NCI-H82 treated with DMSO at 0.1 percent for 48 hours (cell line): ENCODE measurements around the gene KLHL36.

Source experiments
- DNase-seq: peaks from one replicate; lab custom pipeline; 2025; ENCODE audit not compliant: unreplicated experiment; lab: John Stamatoyannopoulos, UW

The KLHL36 gene

DNA sequence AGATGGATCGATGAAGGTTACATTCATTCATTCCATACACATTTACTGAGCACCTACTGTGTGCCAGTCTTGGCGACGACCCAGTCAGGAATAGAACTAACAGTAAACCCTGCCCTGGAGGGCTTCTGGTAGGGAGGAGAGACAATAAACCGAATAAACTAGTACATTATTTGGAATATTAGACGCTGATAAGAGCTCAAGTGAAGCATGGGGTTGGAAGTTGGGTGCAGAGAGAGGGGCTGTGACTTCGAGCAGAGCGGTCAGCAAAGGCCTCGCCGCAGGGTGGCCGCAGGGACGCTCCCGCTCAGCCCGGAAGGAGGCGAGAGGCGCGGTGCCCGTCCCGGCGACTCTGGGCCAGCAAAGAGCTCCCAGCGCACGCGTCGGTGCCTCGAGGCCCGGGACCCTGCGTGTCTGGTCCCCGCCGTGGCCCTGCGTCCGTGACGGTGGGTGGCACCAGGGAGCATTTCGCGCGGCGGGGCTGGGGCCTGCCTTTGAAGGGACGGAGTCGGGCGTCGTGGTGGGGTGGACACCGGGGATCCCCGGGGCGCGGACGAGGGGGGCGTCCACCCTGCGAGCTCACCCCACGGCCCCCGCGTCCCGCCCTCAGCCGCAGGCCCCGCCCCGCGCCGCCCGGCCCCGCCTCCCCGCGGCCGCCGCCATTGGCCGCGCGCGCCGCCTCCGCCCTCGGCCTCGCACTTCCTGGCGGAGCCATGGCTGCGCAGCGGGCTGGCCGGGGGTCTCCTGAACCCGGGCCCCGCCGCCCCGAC, at the start of gene KLHL36:
KLHL36 (plus strand) TSS at position 684 of the 767 bp plus-strand sequence. CDS start 2,357 bp downstream, outside the sequence.
- no peak for DNase-seq

DNA sequence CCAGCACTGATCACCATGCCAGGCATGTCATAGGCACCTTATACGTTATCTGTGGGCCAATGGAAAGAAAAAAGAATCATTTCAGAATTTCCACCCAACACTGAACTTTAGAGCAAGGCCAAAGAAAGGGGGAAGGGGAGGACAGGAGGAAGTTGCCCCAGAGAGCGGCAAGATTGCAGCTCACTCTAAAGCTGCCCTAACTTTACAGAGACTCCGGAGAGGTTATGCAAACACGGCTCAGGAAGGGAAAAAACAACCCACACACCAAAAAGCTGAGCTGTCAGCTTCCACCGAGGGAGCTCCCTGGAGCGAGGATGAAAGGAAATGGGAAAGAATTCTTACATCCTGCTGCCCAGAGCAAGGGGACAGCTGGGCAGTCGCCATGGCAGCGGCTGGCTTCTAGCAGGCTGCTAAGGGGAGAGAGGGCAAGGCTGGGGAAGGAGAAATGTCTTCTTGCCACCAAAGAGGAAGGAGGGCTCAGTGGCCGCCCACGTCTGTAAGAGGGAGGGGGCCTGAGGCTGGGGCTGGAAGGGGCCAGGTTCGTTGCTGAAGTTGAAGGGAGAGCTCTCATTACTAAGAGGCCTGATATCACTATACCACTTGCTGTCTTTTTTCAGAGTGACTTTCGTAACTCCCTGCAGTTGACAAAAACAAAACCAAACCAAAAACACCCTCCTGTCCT, 48.6 kb upstream of the KLHL36 start:
- no peak for DNase-seq

DNA sequence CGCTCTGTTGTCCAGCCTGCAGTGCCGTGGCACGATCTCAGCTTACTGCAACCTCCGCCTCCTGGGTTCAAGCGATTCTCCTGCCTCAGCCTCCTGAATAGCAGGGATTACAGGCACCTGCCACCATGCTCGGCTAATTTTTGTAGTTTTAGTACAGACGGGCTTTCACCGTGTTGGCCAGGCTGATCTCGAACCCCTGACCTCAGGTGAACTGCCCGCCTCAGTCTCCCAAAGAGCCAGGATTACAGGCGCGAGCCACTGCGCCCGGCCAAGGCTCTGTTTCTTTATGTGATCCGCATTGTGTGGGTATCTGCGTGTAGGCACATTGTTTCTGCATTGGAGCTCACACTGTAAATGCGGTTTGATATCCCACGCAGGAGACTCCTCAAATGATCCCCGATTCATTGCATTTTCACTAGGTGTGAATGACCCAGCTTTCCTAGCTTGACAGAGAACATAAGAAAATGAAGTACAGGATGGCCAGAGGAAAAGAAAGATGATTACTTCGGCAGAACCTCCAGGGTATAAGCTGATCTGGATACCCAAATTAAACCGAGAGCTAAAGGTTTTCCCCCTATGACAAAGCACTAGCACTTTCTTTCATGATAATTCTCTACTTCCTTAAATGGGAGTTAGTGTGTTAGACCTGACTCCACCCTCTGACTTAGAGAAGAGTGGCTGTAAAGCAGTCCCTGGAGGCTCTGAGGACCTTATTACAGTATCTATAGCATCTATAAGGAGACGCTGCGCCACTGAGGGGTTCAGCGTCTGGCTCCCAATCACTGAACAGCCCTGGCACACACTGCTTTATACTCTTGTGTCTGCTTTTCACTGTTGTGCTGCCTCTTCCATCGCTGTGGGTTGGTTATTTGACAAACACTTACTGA, 47.7 kb upstream of the KLHL36 start:
- no peak for DNase-seq

DNA sequence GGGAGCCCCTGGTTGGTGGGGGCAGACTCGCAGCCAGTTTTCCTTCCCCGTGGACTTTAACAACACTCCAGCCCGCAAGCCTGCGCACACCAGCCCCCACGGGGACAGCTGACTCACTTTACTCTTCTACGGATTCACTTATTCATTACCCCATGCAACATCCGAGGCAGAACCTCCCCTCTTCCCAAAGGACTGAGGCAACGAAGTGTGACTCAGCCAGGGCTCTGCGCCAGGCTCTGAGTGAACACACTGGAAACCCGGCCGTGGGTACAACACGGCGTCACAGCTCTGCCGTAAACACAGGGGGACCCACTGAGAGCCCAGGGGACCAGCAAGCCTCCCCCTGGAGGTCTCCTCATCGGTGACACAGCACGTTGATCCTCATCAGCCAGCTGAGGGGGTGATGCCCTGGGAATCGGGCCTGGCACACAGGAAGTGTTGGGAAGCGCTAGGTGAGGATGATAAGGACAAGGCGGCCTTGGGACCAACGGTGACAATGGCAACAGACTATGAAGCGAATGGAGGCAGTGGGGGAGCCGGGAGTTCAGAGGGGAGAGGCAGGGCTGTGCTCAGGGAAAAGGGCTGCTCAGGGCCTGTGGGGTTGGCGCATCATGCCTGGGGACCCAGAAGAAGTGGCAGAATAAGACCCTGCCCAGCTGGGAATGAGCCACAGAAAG, 45.0 kb upstream of the KLHL36 start:
- DNase-seq: no peak

DNA sequence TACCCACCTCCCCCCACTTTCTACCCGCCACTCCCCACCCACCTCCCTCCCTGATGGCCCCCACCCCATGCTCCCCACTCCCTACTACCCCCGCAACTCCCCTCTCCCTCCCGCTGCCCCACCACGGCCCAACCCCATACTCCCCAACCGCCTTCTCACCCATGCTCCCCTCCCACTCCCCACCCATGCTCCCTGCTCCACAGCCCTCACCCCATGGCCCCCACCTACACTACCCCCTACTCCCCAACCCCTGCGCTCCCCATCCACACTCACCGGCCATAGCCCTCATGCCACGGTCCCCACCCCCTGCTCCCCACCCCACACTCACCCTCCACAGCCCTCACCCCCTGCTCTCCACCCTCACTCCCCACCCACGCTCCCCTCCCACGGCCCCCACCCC, 44.4 kb upstream of the KLHL36 start:
- no peak for DNase-seq

DNA sequence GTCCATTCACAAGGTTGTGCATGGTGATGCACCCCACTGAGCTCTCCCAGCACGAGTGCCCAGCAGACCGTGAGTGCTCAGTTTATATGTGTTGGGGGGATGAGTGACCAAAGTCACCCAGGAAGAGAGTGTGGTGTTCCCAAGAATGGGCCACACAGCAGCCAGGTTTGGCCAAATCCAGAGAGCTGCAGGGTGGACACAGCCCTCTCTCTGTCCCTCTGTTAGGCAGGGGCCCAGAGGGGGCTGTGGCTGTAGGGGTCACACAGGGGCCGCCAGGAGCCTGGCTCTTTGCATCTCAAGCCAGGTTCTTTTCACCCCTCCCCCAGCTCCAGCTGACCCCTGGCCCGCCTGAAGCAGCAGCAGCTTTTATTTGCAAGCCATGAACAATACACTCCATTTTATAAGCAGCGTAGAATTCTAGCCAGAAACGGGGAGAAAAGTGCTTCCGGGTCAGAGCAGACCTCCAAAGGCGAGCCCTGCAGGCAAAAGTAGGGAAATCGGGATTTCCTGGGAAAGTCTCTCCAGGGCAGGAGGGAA, 43.8 kb upstream of the KLHL36 start:
- DNase-seq: no peak

DNA sequence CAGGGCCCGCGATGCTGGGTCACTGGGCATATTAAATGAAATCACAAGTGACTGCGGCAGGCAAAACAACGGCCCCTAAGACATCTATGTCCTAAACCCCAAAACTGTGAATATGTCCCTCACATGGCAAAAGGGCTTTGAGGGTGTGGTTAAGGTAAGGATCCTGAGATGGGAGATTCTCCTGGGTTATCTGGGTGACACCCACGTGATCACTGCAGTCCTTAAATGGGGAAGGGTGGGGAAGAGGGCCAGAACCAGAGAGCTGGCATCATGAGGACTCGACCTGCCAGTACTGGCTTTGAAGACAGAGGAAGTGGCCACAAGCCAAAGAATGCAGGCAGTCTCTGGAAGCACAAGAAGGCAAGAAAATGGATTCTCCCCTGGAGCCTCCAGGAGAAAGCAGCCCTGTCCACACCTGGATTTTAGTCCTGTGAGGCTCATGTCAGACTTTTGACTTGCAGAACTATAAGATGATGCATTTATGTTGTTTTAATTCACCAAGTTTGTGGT, 42.9 kb upstream of the KLHL36 start:
- DNase-seq: no peak

DNA sequence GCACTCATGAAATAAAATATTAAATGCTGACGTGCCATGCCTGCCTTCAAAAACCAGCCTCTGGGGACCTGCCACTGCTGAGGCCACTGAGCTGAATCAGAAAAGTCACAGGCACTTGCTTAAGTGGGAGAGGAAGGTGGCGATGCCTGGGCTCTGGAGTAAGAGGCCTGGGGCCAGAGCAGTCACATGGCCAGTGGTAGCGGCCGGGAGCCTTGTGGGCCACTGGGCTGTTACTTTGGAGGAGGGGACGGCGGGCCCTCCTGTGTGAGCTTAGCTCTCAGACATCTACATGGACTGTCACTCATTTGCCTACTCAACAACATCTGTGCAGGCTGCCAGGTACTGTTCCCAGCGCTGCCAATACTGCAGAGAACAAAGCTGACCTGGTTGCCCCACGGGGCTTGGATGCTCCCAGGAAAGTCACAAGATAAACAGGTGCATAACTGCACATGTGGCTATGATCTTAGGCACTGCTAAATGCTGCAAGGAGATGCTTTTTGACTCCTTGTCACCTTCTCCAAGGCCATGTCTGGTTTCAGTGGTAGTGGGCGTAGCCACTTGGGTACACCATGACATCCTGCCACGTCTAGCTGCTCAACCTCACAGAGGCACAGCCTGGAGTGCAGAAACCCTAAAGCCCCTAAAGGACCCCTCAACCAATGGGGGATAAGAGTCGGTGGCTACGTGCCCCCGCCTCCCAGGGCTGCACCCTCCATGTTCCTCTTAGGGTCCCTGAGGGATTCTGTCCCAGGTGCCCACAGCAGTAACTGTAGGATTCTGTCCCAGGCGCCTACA, 42.0 kb upstream of the KLHL36 start:
- no peak for DNase-seq

DNA sequence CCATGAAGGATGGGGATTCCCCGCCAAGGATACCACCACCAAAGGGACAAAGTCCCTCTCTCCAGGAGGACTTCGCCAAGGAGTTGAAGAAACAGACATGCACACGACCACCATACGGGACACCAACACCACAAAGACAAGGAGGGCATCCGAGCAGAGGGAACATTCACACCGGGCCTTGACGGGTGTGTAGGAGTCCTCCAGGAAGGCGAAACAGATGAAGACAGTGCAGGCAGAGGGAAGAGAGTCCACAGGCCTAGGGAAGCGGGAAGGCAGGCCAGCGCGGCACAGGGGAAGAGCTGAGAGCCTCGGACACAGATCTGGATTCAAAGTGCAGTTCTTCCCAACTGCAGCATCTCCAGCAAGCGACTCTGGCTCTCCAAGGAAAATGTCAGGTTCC, 41.2 kb upstream of the KLHL36 start:
- DNase-seq: no peak

DNA sequence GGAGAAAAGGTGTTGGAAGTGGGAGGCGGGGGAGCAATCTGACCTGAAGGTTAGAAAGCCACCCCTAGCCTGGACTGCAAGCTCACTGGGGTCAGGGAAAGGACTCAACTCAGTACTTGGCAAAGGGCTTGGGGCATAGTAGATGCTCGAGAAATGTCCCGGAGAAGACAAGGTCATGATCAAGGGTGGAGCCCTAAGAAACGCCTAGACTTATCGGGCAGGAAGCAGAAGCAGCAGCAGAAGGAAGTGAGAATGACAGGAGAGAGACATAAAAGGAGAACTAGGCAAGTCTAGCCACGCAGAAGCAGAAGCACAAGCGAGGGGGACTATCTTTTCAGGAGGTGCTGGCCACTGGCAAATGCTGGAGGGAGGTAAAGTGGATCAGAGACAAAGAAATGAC, 40.6 kb upstream of the KLHL36 start:
- DNase-seq: no peak

DNA sequence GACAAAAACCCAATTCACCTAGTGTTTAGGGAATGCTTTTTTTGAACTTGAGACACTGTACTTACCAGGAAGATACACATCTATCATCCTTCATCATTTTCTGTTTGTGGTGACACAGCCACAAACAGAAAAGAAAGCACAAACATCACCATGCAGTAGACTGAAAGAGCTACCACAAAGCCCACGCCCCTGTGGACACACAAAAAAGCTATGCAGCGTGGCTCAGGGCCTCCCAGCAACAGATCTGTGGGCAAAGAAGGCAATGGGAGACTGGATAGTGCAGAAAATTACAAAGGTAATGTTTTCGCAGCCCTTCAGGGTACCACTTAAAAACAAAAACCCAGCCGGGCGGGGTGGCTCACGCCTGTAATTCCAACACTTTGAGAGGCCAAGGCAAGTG, 40.0 kb upstream of the KLHL36 start:
- DNase-seq: no peak

DNA sequence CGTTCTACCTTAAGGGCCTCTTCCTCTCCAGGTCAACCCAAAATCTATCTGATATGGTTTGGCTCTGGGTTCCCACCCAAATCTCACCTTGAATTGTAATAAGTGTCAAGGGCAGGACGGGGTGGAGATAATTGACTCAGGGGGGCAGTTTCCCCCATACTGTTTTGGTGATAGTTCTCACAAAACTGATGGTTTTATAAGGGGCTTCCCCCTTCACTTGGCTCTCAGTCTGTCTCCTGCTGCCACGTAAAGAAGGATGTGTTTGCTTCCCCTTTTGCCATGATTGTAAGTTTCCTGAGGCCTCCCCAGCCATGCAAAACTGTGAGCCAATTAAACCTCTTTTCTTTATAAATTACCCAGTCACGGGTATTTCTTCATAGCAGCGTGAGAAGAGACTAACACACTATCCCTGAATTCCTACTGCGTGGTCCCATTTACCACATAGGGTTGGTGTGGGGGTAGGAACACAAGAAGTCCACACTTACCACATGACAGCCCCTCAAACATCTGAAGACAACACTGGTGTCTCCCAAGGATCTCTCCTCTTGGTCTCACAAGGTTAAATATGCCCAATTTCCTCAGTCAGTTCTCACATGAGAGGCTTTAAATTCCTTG, 38.6 kb upstream of the KLHL36 start:
- no peak for DNase-seq

DNA sequence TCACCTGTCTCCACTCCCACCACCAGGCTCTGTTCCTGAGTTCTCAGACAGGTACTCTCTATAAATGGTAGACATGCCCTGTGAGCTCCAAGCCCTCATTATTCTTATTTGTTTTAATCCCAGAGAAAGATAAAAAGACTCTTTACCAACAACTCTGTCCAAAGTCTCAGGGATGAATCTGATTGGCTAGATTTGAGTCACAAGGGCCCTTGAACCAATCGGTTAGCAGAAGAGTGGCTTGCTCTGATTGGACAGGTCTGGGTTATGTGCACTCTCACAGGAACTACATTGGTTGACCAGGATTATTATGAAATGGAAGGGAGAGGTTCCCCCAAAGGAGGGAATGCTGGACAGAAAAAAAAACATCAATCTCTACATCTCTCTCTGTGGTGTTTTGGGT, 37.9 kb upstream of the KLHL36 start:
- DNase-seq: no peak

DNA sequence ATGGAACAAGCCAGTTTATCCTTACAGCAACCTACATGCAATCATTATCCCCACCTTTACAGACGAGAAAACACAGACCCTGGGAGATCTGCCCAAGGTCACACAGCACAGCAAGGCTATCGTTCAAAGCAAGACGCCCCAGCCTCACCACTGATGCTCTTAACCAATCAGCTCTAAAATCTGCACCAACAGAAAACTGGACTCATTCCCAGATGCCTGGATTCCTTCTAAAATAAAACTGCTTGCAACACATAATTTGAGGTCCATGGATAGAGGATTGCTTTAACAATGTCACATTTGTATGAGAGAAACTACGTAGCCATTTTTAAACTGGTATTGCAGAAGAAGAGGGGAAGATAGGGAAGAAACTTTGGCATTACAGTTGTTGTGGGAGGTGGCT, 37.3 kb upstream of the KLHL36 start:
- DNase-seq: no peak

DNA sequence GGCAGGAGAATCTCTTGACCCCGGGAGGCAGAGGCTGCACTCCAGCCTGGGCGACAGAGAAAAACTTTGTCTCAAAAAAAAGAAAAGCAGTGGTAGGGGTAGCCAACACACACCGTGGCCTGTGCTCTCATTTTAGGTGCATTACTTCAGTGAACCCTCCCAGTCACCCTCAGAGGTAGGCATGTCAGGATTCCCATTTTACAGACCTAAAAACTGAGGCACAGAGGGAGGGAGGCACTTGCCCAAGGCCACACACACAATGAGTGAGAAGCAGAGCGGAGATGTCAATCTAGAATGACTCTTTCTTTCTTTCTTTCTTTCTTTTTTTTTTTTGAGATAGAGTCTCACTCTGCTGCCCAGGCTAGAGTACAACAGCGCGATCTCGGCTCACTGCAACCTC, 35.6 kb upstream of the KLHL36 start:
- DNase-seq: no peak

DNA sequence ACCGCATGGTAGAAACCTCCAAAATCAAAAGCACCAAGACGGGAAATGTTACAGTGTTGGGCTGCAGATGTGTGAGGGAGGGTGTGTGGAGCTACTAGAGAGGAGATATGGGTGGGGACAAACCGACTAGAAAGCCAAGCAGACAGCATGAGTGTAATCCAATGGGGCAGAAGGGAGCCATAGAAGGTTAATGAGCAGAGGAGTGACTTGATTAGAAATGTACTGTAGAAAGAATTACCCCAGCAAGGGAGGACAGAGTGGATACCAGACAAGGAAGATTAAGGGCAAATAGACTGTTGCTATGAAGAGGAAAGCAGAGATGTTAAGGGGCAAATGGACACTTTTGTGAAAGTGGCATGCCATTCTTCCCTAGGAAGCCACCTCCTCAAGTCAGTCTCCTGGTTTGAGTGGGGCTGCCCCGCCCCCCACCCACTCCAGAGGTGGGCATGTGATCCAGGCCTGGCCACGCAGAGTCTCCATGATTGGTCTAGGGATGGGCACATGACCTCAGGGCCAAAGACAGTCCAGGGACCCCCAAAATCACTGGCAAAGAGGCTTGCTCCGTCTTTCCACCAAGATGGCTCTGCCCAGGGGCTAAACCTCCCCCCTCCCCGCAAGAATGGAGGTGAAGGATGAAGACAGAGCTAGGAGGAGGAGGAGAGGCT, 34.8 kb upstream of the KLHL36 start:
- no peak for DNase-seq

DNA sequence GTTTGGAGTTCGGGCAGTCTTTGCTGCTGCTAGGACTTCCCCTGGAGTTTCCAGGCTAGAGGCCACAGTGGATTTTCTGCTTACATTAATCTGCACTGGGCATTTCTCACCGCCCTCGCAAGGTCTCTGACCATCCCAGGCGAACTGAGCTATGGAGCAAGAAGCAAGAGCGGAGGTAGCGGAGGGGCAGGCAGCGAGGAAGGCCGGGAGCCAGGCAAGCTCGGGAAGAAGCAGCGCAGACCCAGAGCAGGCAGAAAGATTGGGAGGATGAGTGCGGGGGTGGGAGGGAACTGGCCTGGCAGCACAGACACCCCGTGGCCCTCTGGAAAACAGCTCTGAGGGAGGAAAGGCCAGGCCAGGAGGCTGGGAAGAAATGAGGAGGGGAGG, 34.2 kb upstream of the KLHL36 start:
- DNase-seq: no peak

DNA sequence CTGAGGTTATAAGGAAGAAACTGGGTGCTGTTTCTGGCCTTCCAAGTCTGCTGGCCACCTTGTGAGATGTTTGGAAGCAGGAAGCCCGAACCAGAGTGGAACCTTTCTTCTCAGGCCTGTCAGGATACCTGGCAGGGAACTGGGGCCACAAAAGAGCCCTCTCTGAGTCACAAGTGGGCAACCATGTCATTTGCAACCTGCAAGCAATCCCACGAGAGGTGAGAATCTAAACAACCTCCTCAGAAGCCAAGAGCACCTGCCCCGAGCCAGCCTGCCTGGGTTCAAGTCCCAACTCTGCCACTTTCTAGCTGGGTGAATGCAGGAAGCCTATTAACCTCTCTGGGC, 33.7 kb upstream of the KLHL36 start:
- no peak for DNase-seq
